Liver (tissue), 9 donors: ENCODE data around the gene DDX1. TPM values are rescaled to one million over a fixed set of nuclear protein-coding genes. Genes with fewer than 3 reads are reported as not detected.

Source experiments
- DNase-seq: peaks from one replicate; pipeline ENCODE4 v3.0.0-alpha.2; 2017; ENCODE audit warnings: low spot score
- H3K27ac ChIP-seq, 2 donors: one replicate each; pipeline ENCODE4 v1.7.0; 2013; ENCODE audit warnings: inconsistent platforms in 2 of 2, low read length in 2 of 2, control low read depth in 1 of 2, low read depth in 1 of 2, mild to moderate bottlenecking in 1 of 2
- H3K27me3 ChIP-seq, 4 donors: one replicate each; pipeline versions ENCODE4 v1.6.1 to v1.7.0; 2013; ENCODE audit warnings: low read length in 3 of 4, inconsistent platforms in 1 of 4, mild to moderate bottlenecking in 1 of 4, moderate library complexity in 1 of 4; ENCODE audit not compliant: control insufficient read depth in 4 of 4, insufficient read depth in 4 of 4
- H3K36me3 ChIP-seq, 4 donors: one replicate each; pipeline versions ENCODE4 v1.6.1 to v1.7.0; 2013; ENCODE audit warnings: low read length in 3 of 4, mild to moderate bottlenecking in 3 of 4, low read depth in 1 of 4, moderate library complexity in 1 of 4; ENCODE audit not compliant: control insufficient read depth in 4 of 4, insufficient read depth in 3 of 4
- H3K4me1 ChIP-seq, 4 donors: one replicate each; pipeline versions ENCODE4 v1.6.1 to v1.7.0; 2013; ENCODE audit warnings: low read length in 3 of 4, mild to moderate bottlenecking in 3 of 4, moderate library complexity in 1 of 4; ENCODE audit not compliant: control insufficient read depth in 4 of 4, insufficient read depth in 4 of 4
- H3K4me3 ChIP-seq, 3 donors: one replicate each; pipeline versions ENCODE4 v1.6.1 to v1.7.0; 2013; ENCODE audit warnings: low read length in 3 of 3, control low read depth in 1 of 3, low read depth in 1 of 3, mild to moderate bottlenecking in 1 of 3
- H3K9ac ChIP-seq, 2 donors: one replicate each; pipeline ENCODE4 v1.7.0; 2013; ENCODE audit warnings: low read length in 2 of 2, mild to moderate bottlenecking in 2 of 2, moderate library complexity in 2 of 2, control low read depth in 1 of 2, low read depth in 1 of 2
- H3K9me3 ChIP-seq, 4 donors: one replicate each; pipeline versions ENCODE4 v1.6.1 to v1.7.0; 2013; ENCODE audit warnings: low read length in 3 of 4; ENCODE audit not compliant: control insufficient read depth in 4 of 4
- EGR1 ChIP-seq, 2 donors: IDR thresholded peaks; 2 replicates each; pipeline ENCODE4 v1.6.1; 2016 to 2018; ENCODE audit warnings: antibody characterized with exemption in 2 of 2, low read depth in 2 of 2
- FOXA1 ChIP-seq: IDR thresholded peaks from 2 replicates; pipeline ENCODE4 v1.6.1; 2016; ENCODE audit warnings: antibody characterized with exemption
- FOXA2 ChIP-seq: IDR thresholded peaks from 2 replicates; pipeline ENCODE4 v1.6.1; 2016; ENCODE audit warnings: antibody characterized with exemption
- GABPA ChIP-seq, 2 donors: IDR thresholded peaks in 1 of 2; conservative IDR thresholded peaks in 1 of 2; 2 replicates each; pipeline ENCODE4 v1.6.1; 2016; ENCODE audit warnings: antibody characterized with exemption in 2 of 2, mild to moderate bottlenecking in 1 of 2, moderate library complexity in 1 of 2
- HNF4A ChIP-seq, 2 donors: conservative IDR thresholded peaks; 2 replicates each; pipeline ENCODE4 v1.6.1; 2016; ENCODE audit warnings: antibody characterized with exemption in 2 of 2, mild to moderate bottlenecking in 2 of 2
- HNF4G ChIP-seq: IDR thresholded peaks from 2 replicates; pipeline ENCODE4 v1.6.1; 2016; ENCODE audit warnings: antibody characterized with exemption
- JUND ChIP-seq, 2 donors: IDR thresholded peaks; 2 replicates each; pipeline ENCODE4 v1.6.1; 2016; ENCODE audit warnings: antibody characterized with exemption in 2 of 2
- NR2F2 ChIP-seq: IDR thresholded peaks from 2 replicates; pipeline ENCODE4 v1.6.1; 2016; ENCODE audit warnings: antibody characterized with exemption
- RAD21 ChIP-seq, 2 donors: IDR thresholded peaks; 2 replicates each; pipeline ENCODE4 v1.6.1; 2016; ENCODE audit warnings: antibody characterized with exemption in 2 of 2, mild to moderate bottlenecking in 2 of 2
- RXRA ChIP-seq, 2 donors: IDR thresholded peaks; 2 replicates each; pipeline ENCODE4 v1.6.1; 2017 to 2018; ENCODE audit warnings: antibody characterized with exemption in 2 of 2, mild to moderate bottlenecking in 1 of 2
- SP1 ChIP-seq: IDR thresholded peaks from 2 replicates; pipeline ENCODE4 v1.6.1; 2018; ENCODE audit warnings: antibody characterized with exemption, mild to moderate bottlenecking
- TAF1 ChIP-seq: conservative IDR thresholded peaks from 2 replicates; pipeline ENCODE4 v1.6.1; 2016; ENCODE audit warnings: antibody characterized with exemption, mild to moderate bottlenecking
- YY1 ChIP-seq: IDR thresholded peaks from 2 replicates; pipeline ENCODE4 v1.6.1; 2016; ENCODE audit warnings: antibody characterized with exemption, mild to moderate bottlenecking
- WGBS: extraction: QIAGEN DNeasy Blood & Tissue Kit; methylation state at CpG from one replicate; pipeline ENCODE4 v1.1.7; 2013; 5-methylcytosine and 5-hydroxymethylcytosine counted together
- polyA plus RNA-seq, 2 donors: library from polyadenylated mRNA; stranded (reverse) in 1 of 2; unstranded in 1 of 2; fragments of 200-250 nt in 1 of 2; fragments of >200 nt in 1 of 2; fragmentation: Nextera tagmentation in 1 of 2; extraction: Ambion mirVana in 1 of 2; gene quantifications; one replicate each; pipeline versions ENCODE4 v1.2.1 to v1.2.3, GENCODE V29; 2013 to 2015
- total RNA-seq, 2 donors: library from RNA; depleted of rRNA; stranded (reverse); fragments of >200 nt; gene quantifications; one replicate each; pipeline ENCODE4 v1.2.3, GENCODE V29; 2014
- TF ChIP-seq, protein P1 (sequence below): IDR thresholded peaks from 2 replicates; pipeline ENCODE4 v1.6.1; 2016; ENCODE audit warnings: antibody characterized with exemption, mild to moderate bottlenecking
- TF ChIP-seq, protein P2 (sequence below): fragments of 150-350 bp; IDR thresholded peaks from 2 replicates; pipeline ENCODE4 v1.5.1; 2017; ENCODE audit warnings: improper control_type of control experiment, low read depth, low read length; ENCODE audit not compliant: missing input control
- TF ChIP-seq, protein P3 (sequence below): IDR thresholded peaks from 2 replicates; pipeline ENCODE4 v1.6.1; 2016; ENCODE audit warnings: antibody characterized with exemption
- TF ChIP-seq, protein P4 (sequence below): IDR thresholded peaks from 2 replicates; pipeline ENCODE4 v1.6.1; 2016; ENCODE audit warnings: antibody characterized with exemption
- TF ChIP-seq, protein P5 (sequence below): IDR thresholded peaks from 2 replicates; pipeline ENCODE4 v1.6.1; 2016; ENCODE audit warnings: antibody characterized with exemption
- donor health status: healthy.
- donor health status: healthy.
- donor health status: healthy.
- donor health status: healthy.
- donor health status: healthy.

Gene DDX1
- total and polyA plus RNA-seq, 4 donors = 31.7 to 43.9 (median 38.8) TPM

DNA sequence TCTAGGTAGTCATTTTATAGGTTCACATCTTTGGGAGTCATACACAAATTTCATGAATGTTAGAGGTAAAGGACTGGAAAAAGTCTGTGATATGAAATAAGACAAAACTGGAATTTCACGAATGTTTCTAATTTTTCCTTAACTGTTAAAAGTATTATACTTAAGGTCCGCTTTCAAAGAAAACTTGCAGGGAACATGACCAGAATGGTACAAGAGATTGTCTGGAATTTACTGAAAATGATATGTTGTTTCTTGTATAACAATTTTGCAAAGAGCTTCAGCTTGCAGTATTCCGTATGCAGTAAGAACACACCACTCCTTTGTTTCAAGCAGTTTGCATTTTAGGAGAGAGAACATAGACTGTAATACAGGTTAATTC, 1.6 kb downstream of the DDX1 start:
- no peak for DNase-seq
- 92% methylated on average over 3 of the region's 3 CpGs for WGBS
- H3K36me3 ChIP-seq = peaks cover 3 to 29% (median 27%) of the 10 kb centered on the region in 4 donors
- H3K4me3 ChIP-seq = no peak overlapping the region
- H3K27ac ChIP-seq = no peak overlapping the region
- TF ChIP-seq EGR1 (IDR thresholded peaks at IDR 0.05; ENCODE audit: low read depth in 2 of 2) = no peak
- no peak for TF ChIP-seq NR2F2
- TF ChIP-seq, protein P1, sequence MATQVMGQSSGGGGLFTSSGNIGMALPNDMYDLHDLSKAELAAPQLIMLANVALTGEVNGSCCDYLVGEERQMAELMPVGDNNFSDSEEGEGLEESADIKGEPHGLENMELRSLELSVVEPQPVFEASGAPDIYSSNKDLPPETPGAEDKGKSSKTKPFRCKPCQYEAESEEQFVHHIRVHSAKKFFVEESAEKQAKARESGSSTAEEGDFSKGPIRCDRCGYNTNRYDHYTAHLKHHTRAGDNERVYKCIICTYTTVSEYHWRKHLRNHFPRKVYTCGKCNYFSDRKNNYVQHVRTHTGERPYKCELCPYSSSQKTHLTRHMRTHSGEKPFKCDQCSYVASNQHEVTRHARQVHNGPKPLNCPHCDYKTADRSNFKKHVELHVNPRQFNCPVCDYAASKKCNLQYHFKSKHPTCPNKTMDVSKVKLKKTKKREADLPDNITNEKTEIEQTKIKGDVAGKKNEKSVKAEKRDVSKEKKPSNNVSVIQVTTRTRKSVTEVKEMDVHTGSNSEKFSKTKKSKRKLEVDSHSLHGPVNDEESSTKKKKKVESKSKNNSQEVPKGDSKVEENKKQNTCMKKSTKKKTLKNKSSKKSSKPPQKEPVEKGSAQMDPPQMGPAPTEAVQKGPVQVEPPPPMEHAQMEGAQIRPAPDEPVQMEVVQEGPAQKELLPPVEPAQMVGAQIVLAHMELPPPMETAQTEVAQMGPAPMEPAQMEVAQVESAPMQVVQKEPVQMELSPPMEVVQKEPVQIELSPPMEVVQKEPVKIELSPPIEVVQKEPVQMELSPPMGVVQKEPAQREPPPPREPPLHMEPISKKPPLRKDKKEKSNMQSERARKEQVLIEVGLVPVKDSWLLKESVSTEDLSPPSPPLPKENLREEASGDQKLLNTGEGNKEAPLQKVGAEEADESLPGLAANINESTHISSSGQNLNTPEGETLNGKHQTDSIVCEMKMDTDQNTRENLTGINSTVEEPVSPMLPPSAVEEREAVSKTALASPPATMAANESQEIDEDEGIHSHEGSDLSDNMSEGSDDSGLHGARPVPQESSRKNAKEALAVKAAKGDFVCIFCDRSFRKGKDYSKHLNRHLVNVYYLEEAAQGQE = no peak
- TF ChIP-seq, protein P2, sequence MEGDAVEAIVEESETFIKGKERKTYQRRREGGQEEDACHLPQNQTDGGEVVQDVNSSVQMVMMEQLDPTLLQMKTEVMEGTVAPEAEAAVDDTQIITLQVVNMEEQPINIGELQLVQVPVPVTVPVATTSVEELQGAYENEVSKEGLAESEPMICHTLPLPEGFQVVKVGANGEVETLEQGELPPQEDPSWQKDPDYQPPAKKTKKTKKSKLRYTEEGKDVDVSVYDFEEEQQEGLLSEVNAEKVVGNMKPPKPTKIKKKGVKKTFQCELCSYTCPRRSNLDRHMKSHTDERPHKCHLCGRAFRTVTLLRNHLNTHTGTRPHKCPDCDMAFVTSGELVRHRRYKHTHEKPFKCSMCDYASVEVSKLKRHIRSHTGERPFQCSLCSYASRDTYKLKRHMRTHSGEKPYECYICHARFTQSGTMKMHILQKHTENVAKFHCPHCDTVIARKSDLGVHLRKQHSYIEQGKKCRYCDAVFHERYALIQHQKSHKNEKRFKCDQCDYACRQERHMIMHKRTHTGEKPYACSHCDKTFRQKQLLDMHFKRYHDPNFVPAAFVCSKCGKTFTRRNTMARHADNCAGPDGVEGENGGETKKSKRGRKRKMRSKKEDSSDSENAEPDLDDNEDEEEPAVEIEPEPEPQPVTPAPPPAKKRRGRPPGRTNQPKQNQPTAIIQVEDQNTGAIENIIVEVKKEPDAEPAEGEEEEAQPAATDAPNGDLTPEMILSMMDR = no peak
- TF ChIP-seq, protein P3, sequence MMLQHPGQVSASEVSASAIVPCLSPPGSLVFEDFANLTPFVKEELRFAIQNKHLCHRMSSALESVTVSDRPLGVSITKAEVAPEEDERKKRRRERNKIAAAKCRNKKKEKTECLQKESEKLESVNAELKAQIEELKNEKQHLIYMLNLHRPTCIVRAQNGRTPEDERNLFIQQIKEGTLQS = no peak
- no peak for TF ChIP-seq FOXA2
- no peak for TF ChIP-seq YY1
- TF ChIP-seq HNF4G = no peak
- TF ChIP-seq, protein P4, sequence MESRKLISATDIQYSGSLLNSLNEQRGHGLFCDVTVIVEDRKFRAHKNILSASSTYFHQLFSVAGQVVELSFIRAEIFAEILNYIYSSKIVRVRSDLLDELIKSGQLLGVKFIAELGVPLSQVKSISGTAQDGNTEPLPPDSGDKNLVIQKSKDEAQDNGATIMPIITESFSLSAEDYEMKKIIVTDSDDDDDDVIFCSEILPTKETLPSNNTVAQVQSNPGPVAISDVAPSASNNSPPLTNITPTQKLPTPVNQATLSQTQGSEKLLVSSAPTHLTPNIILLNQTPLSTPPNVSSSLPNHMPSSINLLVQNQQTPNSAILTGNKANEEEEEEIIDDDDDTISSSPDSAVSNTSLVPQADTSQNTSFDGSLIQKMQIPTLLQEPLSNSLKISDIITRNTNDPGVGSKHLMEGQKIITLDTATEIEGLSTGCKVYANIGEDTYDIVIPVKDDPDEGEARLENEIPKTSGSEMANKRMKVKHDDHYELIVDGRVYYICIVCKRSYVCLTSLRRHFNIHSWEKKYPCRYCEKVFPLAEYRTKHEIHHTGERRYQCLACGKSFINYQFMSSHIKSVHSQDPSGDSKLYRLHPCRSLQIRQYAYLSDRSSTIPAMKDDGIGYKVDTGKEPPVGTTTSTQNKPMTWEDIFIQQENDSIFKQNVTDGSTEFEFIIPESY = no peak
- TF ChIP-seq, protein P5, sequence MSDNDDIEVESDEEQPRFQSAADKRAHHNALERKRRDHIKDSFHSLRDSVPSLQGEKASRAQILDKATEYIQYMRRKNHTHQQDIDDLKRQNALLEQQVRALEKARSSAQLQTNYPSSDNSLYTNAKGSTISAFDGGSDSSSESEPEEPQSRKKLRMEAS = no peak
- no peak for TF ChIP-seq HNF4A (conservative IDR thresholded peaks at IDR 0.05)
- TF ChIP-seq GABPA (IDR thresholded peaks at IDR 0.05 in 1 of 2, conservative IDR thresholded peaks at IDR 0.05 in 1 of 2) = no peak
- no peak for TF ChIP-seq SP1
- TF ChIP-seq TAF1 = no peak
- no peak for TF ChIP-seq RXRA (IDR thresholded peaks at IDR 0.05)
- TF ChIP-seq RAD21 (IDR thresholded peaks at IDR 0.05) = no peak
- TF ChIP-seq JUND (IDR thresholded peaks at IDR 0.05) = no peak
- TF ChIP-seq FOXA1 = no peak
- peaks cover 3 to 18% (median 6%) of the 10 kb centered on the region in 4 donors for H3K4me1 ChIP-seq
- H3K27me3 ChIP-seq = no peaks in the 10 kb centered on the region
- H3K9me3 ChIP-seq = no peaks in the 10 kb centered on the region
- H3K9ac ChIP-seq = no peak overlapping the region
